SK-N-SH treated with all-trans-retinoic acid at 6 μM for 48 hours (cell line): ENCODE measurements around the gene DTX4.

ENCODE experiments used
- ATAC-seq: fragments of 200-7000 bp; cut with Tn5 transposase; 3 replicates; pipeline ENCODE4 v1.9.1; 2020; ENCODE audit warnings: mild to moderate bottlenecking, moderate library complexity
- ARNTL ChIP-seq: fragments of 450-650 bp; formaldehyde crosslinking; IDR thresholded peaks from 2 replicates; pipeline ENCODE4 v1.5.0; 2020; ENCODE audit warnings: low read depth, mild to moderate bottlenecking, moderate library complexity, borderline replicate concordance
- BACH2 ChIP-seq: fragments of 250-450 bp; sonication (Bioruptor Pico); IDR thresholded peaks from 2 replicates; pipeline ENCODE4 v1.9.0; 2021; ENCODE audit warnings: mild to moderate bottlenecking, borderline replicate concordance
- CSDC2 ChIP-seq: fragments of 250-450 bp; sonication (Bioruptor Pico); IDR thresholded peaks from 2 replicates; pipeline ENCODE4 v1.5.0; 2020; ENCODE audit warnings: mild to moderate bottlenecking, moderate library complexity
- ESRRG ChIP-seq: fragments of 250-450 bp; sonication (Bioruptor Pico); IDR thresholded peaks from 2 replicates; pipeline ENCODE4 v1.6.1; 2021; ENCODE audit warnings: mild to moderate bottlenecking
- GLIS3 ChIP-seq: fragments of 250-450 bp; sonication (Bioruptor Pico); IDR thresholded peaks from 2 replicates; pipeline ENCODE4 v1.5.0; 2020; ENCODE audit warnings: mild to moderate bottlenecking, moderate library complexity
- ISL1 ChIP-seq: fragments of 250-450 bp; sonication (Bioruptor Pico); IDR thresholded peaks from 2 replicates; pipeline ENCODE4 v2.1.2; 2022; ENCODE audit warnings: mild to moderate bottlenecking, moderate library complexity
- OSR1 ChIP-seq: fragments of 250-450 bp; sonication (Bioruptor Pico); IDR thresholded peaks from 2 replicates; pipeline ENCODE4 v1.8.0; 2022; ENCODE audit warnings: moderate library complexity, mild to moderate bottlenecking, inconsistent platforms
- PATZ1 ChIP-seq: fragments of 250-450 bp; sonication (Bioruptor Pico); IDR thresholded peaks from 2 replicates; pipeline ENCODE4 v1.8.0; 2020; ENCODE audit warnings: mild to moderate bottlenecking, moderate library complexity, borderline replicate concordance
- POU6F1 ChIP-seq: fragments of 250-450 bp; sonication (Bioruptor Pico); IDR thresholded peaks from 2 replicates; pipeline ENCODE4 v1.8.0; 2021; ENCODE audit warnings: low read depth, mild to moderate bottlenecking, moderate library complexity, borderline replicate concordance
- PPARA ChIP-seq: fragments of 250-450 bp; sonication (Bioruptor Pico); IDR thresholded peaks from 2 replicates; pipeline ENCODE4 v1.5.0; 2020; ENCODE audit warnings: mild to moderate bottlenecking, borderline replicate concordance
- SNAI2 ChIP-seq: fragments of 250-450 bp; sonication (Bioruptor Pico); IDR thresholded peaks from 2 replicates; pipeline ENCODE4 v1.5.0; 2020; ENCODE audit warnings: mild to moderate bottlenecking, moderate library complexity
- TCF4 ChIP-seq: fragments of 250-450 bp; sonication (Bioruptor Pico); IDR thresholded peaks from 2 replicates; pipeline ENCODE4 v1.8.0; 2021; ENCODE audit warnings: mild to moderate bottlenecking, moderate library complexity, borderline replicate concordance
- ZC3H10 ChIP-seq: fragments of 250-450 bp; sonication (Bioruptor Pico); IDR thresholded peaks from 2 replicates; pipeline ENCODE4 v1.5.1; 2021; ENCODE audit warnings: mild to moderate bottlenecking, moderate library complexity
- ZFP3 ChIP-seq: fragments of 250-450 bp; sonication (Bioruptor Pico); IDR thresholded peaks from 2 replicates; pipeline ENCODE4 v1.5.0; 2020; ENCODE audit warnings: mild to moderate bottlenecking, moderate library complexity
- ZNF565 ChIP-seq: fragments of 450-650 bp; formaldehyde crosslinking; conservative IDR thresholded peaks from 2 replicates; pipeline ENCODE4 v1.5.0; 2020; ENCODE audit warnings: low read depth, mild to moderate bottlenecking, moderate library complexity
- ZNF70 ChIP-seq: fragments of 450-650 bp; formaldehyde crosslinking; IDR thresholded peaks from 2 replicates; pipeline ENCODE4 v1.5.0; 2020; ENCODE audit warnings: mild to moderate bottlenecking, moderate library complexity
- ZNF8 ChIP-seq: fragments of 450-650 bp; formaldehyde crosslinking; IDR thresholded peaks from 2 replicates; pipeline ENCODE4 v1.5.0; 2020; ENCODE audit warnings: mild to moderate bottlenecking, moderate library complexity
- TF ChIP-seq, protein P1 (sequence below): fragments of 250-450 bp; sonication (Bioruptor Pico); IDR thresholded peaks from 2 replicates; pipeline ENCODE4 v1.5.0; 2020; ENCODE audit warnings: mild to moderate bottlenecking, moderate library complexity
- TF ChIP-seq, protein P2 (sequence below): fragments of 250-450 bp; sonication (Bioruptor Pico); IDR thresholded peaks from 2 replicates; pipeline ENCODE4 v1.5.1; 2021; ENCODE audit warnings: mild to moderate bottlenecking, moderate library complexity

DTX4 gene

GRCh38 chr11:59201353-59201752 is 29.4 kb downstream of the DTX4 start:
- no peak for TF ChIP-seq CSDC2 (CRISPR knock-in tag)
- TF ChIP-seq ARNTL (CRISPR knock-in tag), result no peak
- no peak for TF ChIP-seq BACH2 (CRISPR knock-in tag)
- TF ChIP-seq ZFP3 (CRISPR knock-in tag), result no peak
- TF ChIP-seq ESRRG (CRISPR knock-in tag), result no peak
- no peak for TF ChIP-seq POU6F1
- TF ChIP-seq PATZ1 (CRISPR knock-in tag), result no peak
- no peak for TF ChIP-seq TCF4 (CRISPR knock-in tag)
- TF ChIP-seq, protein P1, sequence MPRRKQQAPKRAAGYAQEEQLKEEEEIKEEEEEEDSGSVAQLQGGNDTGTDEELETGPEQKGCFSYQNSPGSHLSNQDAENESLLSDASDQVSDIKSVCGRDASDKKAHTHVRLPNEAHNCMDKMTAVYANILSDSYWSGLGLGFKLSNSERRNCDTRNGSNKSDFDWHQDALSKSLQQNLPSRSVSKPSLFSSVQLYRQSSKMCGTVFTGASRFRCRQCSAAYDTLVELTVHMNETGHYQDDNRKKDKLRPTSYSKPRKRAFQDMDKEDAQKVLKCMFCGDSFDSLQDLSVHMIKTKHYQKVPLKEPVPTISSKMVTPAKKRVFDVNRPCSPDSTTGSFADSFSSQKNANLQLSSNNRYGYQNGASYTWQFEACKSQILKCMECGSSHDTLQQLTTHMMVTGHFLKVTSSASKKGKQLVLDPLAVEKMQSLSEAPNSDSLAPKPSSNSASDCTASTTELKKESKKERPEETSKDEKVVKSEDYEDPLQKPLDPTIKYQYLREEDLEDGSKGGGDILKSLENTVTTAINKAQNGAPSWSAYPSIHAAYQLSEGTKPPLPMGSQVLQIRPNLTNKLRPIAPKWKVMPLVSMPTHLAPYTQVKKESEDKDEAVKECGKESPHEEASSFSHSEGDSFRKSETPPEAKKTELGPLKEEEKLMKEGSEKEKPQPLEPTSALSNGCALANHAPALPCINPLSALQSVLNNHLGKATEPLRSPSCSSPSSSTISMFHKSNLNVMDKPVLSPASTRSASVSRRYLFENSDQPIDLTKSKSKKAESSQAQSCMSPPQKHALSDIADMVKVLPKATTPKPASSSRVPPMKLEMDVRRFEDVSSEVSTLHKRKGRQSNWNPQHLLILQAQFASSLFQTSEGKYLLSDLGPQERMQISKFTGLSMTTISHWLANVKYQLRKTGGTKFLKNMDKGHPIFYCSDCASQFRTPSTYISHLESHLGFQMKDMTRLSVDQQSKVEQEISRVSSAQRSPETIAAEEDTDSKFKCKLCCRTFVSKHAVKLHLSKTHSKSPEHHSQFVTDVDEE (CRISPR knock-in tag), result no peak
- no peak for TF ChIP-seq ZNF565 (CRISPR knock-in tag)
- TF ChIP-seq SNAI2 (CRISPR knock-in tag), result no peak
- no peak for TF ChIP-seq ISL1 (CRISPR knock-in tag)
- TF ChIP-seq ZC3H10 (CRISPR knock-in tag), result no peak
- no peak for TF ChIP-seq GLIS3 (CRISPR knock-in tag)
- no peak for ATAC-seq

GRCh38 chr11:59204746-59205145 is 32.8 kb downstream of the DTX4 start:
- no peak for ATAC-seq
- TF ChIP-seq ZFP3 (CRISPR knock-in tag) (no peak), ISL1 (CRISPR knock-in tag) (no peak), OSR1 (CRISPR knock-in tag) (no peak), ARNTL (CRISPR knock-in tag) (no peak), TCF4 (CRISPR knock-in tag) (no peak)
- TF ChIP-seq, protein P1 (CRISPR knock-in tag), result no peak
- TF ChIP-seq, protein P2, sequence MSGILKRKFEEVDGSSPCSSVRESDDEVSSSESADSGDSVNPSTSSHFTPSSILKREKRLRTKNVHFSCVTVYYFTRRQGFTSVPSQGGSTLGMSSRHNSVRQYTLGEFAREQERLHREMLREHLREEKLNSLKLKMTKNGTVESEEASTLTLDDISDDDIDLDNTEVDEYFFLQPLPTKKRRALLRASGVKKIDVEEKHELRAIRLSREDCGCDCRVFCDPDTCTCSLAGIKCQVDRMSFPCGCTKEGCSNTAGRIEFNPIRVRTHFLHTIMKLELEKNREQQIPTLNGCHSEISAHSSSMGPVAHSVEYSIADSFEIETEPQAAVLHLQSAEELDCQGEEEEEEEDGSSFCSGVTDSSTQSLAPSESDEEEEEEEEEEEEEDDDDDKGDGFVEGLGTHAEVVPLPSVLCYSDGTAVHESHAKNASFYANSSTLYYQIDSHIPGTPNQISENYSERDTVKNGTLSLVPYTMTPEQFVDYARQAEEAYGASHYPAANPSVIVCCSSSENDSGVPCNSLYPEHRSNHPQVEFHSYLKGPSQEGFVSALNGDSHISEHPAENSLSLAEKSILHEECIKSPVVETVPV (CRISPR knock-in tag), result no peak
- TF ChIP-seq, all 23 proteins: peak for 0

GRCh38 chr11:59205648-59206047 is 33.7 kb downstream of the DTX4 start:
- TF ChIP-seq ZNF8 (no peak), ZFP3 (CRISPR knock-in tag) (no peak)

DNA sequence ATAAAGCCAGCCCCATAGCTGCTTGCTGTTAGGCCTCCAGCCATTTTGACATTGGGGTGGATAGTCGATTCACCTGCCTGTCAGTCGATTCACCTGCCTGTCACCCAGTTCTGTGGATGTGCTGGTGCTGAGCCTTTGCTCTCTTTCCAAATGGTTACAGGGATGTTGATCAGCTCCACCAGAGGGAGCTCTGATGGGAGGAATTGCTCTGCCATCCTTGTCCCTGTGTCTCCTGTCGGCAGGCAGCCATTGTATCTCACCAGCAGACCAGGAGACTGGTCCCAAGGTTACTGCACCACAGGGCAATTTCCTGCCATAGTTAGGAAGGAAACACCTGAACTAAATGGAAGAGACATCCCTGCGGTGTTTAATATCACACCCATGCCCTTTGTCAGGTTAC is 34.7 kb downstream of the DTX4 start:
- no peak for TF ChIP-seq ZNF565 (CRISPR knock-in tag)
- TF ChIP-seq ESRRG (CRISPR knock-in tag), result no peak
- no peak for TF ChIP-seq SNAI2 (CRISPR knock-in tag)
- TF ChIP-seq ZNF70 (CRISPR knock-in tag), result no peak
- no peak for TF ChIP-seq PPARA
- TF ChIP-seq ZFP3 (CRISPR knock-in tag), result no peak
- TF ChIP-seq ZNF8, result no peak
- TF ChIP-seq PATZ1 (CRISPR knock-in tag), result no peak
- TF ChIP-seq POU6F1, result no peak
- peak; percentile 88 for ATAC-seq

More at GRCh38 chr11:59205648-59206047, 33.7 kb downstream of the DTX4 start:
- no peak for ATAC-seq
